Tibial nerve (tissue), 4 donors: ENCODE data around the gene ARHGAP15. TPM values are rescaled to one million over a fixed set of nuclear protein-coding genes. Genes with fewer than 3 reads are reported as not detected.

Experiments used
- DNase-seq, 2 donors: peaks; one replicate each; pipeline ENCODE4 v3.0.0-alpha.2; 2019; ENCODE audit warnings: low spot score in 2 of 2
- H3K27ac ChIP-seq, 4 donors: fragments of 200-600 bp; sonication (generic) in 3 of 4; one replicate each; pipeline ENCODE4 v1.5.1; 2017 to 2019; ENCODE audit warnings: mild to moderate bottlenecking in 1 of 4
- H3K27me3 ChIP-seq, 2 donors: fragments of 200-600 bp; sonication (generic) in 1 of 2; one replicate each; pipeline versions ENCODE4 v1.5.1 to v1.6.0; 2017 to 2019
- H3K36me3 ChIP-seq, 3 donors: fragments of 200-600 bp; sonication (generic); one replicate each; pipeline ENCODE4 v1.5.1; 2018 to 2019
- H3K4me1 ChIP-seq, 4 donors: fragments of 200-600 bp; sonication (generic) in 3 of 4; one replicate each; pipeline ENCODE4 v1.5.1; 2017 to 2019
- H3K4me3 ChIP-seq, 4 donors: fragments of 200-600 bp; sonication (generic) in 3 of 4; one replicate each; pipeline ENCODE4 v1.5.1; 2017 to 2019; ENCODE audit warnings: mild to moderate bottlenecking in 1 of 4, moderate library complexity in 1 of 4
- H3K9me3 ChIP-seq, 4 donors: fragments of 200-600 bp; sonication (generic) in 3 of 4; one replicate each; pipeline ENCODE4 v1.5.1; 2017 to 2019
- EP300 ChIP-seq, 2 donors: sonication (generic); formaldehyde crosslinking; IDR thresholded peaks; one replicate each; pipeline ENCODE4 v1.6.1; 2017; ENCODE audit warnings: antibody characterized with exemption in 2 of 2, mild to moderate bottlenecking in 1 of 2
- POLR2A ChIP-seq, 2 donors: fragments of 450-650 bp; IDR thresholded peaks; one replicate each; pipeline ENCODE4 v1.6.1; 2017; ENCODE audit warnings: antibody characterized with exemption in 2 of 2, mild to moderate bottlenecking in 2 of 2, moderate library complexity in 2 of 2
- WGBS, 2 donors: methylation state at CpG; one replicate each; pipeline ENCODE4 v1.1.5; 2018; 5-methylcytosine and 5-hydroxymethylcytosine counted together
- total RNA-seq, 4 donors: library from RNA; depleted of rRNA; stranded (reverse); fragments of >200 nt; gene quantifications; one replicate each; pipeline ENCODE4 v1.1.0, GENCODE V29; 2016
- TF ChIP-seq, protein P1 (sequence below), 5 experiments: fragments of 200-600 bp in 3 of 5; fragments of 450-650 bp in 2 of 5; sonication (generic) in 3 of 5; IDR thresholded peaks; one replicate each; pipeline ENCODE4 v1.5.1; 2016 to 2019; ENCODE audit warnings: antibody characterized with exemption in 5 of 5, mild to moderate bottlenecking in 3 of 5, moderate library complexity in 2 of 5

The ARHGAP15 gene
- total RNA-seq, 4 donors from 2014 or later = 22.6 to 47.4 (median 35.9) TPM

- H3K9me3 ChIP-seq = no peaks in the 10 kb centered on the region
- H3K36me3 ChIP-seq = no peaks in the 10 kb centered on the region
- WGBS, 2 donors = 68 to 77% methylated on average over 1 of the region's 1 CpG
- TF ChIP-seq POLR2A (IDR thresholded peaks at IDR 0.05) = no peak
- TF ChIP-seq EP300 (IDR thresholded peaks at IDR 0.05) = no peak
- DNase-seq = no peak
- H3K27ac ChIP-seq = no peak overlapping the region
- H3K4me3 ChIP-seq = no peak overlapping the region
- no peaks in the 10 kb centered on the region for H3K4me1 ChIP-seq
- H3K27me3 ChIP-seq = no peaks in the 10 kb centered on the region
These were observed 11.8 kb downstream of the ARHGAP15 start for GRCh38 chr2:143140864-143141661.

- WGBS, 2 donors = 78 to 87% methylated on average over 2 of the region's 2 CpGs
- Histone ChIP-seq H3K4me3 (no peak overlapping the region), H3K36me3 (no peaks in the 10 kb centered on the region), H3K4me1 (no peaks in the 10 kb centered on the region), H3K9me3 (no peaks in the 10 kb centered on the region), H3K27ac (no peak overlapping the region), H3K27me3 (no peaks in the 10 kb centered on the region)
- no peak for DNase-seq
- TF ChIP-seq, protein P1, sequence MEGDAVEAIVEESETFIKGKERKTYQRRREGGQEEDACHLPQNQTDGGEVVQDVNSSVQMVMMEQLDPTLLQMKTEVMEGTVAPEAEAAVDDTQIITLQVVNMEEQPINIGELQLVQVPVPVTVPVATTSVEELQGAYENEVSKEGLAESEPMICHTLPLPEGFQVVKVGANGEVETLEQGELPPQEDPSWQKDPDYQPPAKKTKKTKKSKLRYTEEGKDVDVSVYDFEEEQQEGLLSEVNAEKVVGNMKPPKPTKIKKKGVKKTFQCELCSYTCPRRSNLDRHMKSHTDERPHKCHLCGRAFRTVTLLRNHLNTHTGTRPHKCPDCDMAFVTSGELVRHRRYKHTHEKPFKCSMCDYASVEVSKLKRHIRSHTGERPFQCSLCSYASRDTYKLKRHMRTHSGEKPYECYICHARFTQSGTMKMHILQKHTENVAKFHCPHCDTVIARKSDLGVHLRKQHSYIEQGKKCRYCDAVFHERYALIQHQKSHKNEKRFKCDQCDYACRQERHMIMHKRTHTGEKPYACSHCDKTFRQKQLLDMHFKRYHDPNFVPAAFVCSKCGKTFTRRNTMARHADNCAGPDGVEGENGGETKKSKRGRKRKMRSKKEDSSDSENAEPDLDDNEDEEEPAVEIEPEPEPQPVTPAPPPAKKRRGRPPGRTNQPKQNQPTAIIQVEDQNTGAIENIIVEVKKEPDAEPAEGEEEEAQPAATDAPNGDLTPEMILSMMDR (IDR thresholded peaks at IDR 0.05) = no peak
- TF ChIP-seq EP300 (IDR thresholded peaks at IDR 0.05) (no peak), POLR2A (IDR thresholded peaks at IDR 0.05) (no peak)
These were observed 13.4 kb downstream of the ARHGAP15 start for GRCh38 chr2:143142598-143142997.

GRCh38 chr2:143144813-143145455 lies 15.7 kb downstream of the ARHGAP15 start:
- H3K27ac ChIP-seq = no peak overlapping the region
- no peak for DNase-seq
- no peaks in the 10 kb centered on the region for H3K9me3 ChIP-seq
- TF ChIP-seq, protein P1 (IDR thresholded peaks at IDR 0.05) = no peak
- TF ChIP-seq EP300 (IDR thresholded peaks at IDR 0.05) (no peak), POLR2A (IDR thresholded peaks at IDR 0.05) (no peak)
- H3K4me1 ChIP-seq = no peaks in the 10 kb centered on the region
- WGBS, 2 donors = 86 to 88% methylated on average over 3 of the region's 3 CpGs
- H3K4me3 ChIP-seq = no peak overlapping the region
- no peaks in the 10 kb centered on the region for H3K27me3 ChIP-seq
- no peaks in the 10 kb centered on the region for H3K36me3 ChIP-seq

DNA sequence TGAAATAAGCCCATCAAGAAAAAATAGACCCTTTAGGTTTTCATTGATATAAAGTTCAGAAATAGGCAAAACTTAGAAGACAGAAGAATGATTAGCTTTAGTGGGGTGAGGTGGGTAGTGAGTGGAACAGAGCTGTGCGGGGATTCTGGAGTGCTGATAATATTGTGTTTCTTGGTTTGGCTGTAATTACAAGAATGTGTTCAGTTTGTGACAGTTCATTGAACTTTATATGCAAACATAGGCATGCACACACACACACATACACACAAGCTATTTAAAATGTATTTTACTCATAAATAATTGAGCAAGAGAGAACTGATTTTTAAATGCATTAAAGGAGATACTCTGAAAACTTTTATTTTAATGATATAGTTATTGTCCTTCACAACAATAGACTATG lies 17.1 kb downstream of the ARHGAP15 start:
- no peak for DNase-seq
- Histone ChIP-seq H3K4me1 (no peaks in the 10 kb centered on the region), H3K36me3 (no peaks in the 10 kb centered on the region), H3K9me3 (no peaks in the 10 kb centered on the region), H3K4me3 (no peak overlapping the region), H3K27me3 (no peaks in the 10 kb centered on the region), H3K27ac (no peak overlapping the region)
- TF ChIP-seq, protein P1 (IDR thresholded peaks at IDR 0.05) = no peak
- TF ChIP-seq POLR2A (IDR thresholded peaks at IDR 0.05) = no peak
- no peak for TF ChIP-seq EP300 (IDR thresholded peaks at IDR 0.05)
- WGBS, 2 donors = 74 to 81% methylated on average over 1 of the region's 1 CpG

GRCh38 chr2:143146815-143147530 lies 17.8 kb downstream of the ARHGAP15 start:
- H3K9me3 ChIP-seq = no peaks in the 10 kb centered on the region
- 90 to 92% methylated on average over 7 of the region's 7 CpGs for WGBS, 2 donors
- no peak overlapping the region for H3K4me3 ChIP-seq
- TF ChIP-seq POLR2A (IDR thresholded peaks at IDR 0.05) = no peak
- TF ChIP-seq, protein P1 (IDR thresholded peaks at IDR 0.05) = no peak
- TF ChIP-seq EP300 (IDR thresholded peaks at IDR 0.05) = no peak
- H3K4me1 ChIP-seq = no peaks in the 10 kb centered on the region
- no peaks in the 10 kb centered on the region for H3K36me3 ChIP-seq
- no peak overlapping the region for H3K27ac ChIP-seq
- no peaks in the 10 kb centered on the region for H3K27me3 ChIP-seq
- DNase-seq = no peak
